Umbilical cord (tissue), 2 donors: ENCODE data around the gene SPINK4. TPM values are rescaled to one million over a fixed set of nuclear protein-coding genes. Genes with fewer than 3 reads are reported as not detected.

Experiments
- DNase-seq: peaks from one replicate; pipeline ENCODE4 v3.0.0-alpha.2; 2015; ENCODE audit warnings: low spot score
- total RNA-seq: library from RNA; depleted of rRNA; stranded (reverse); fragments of >200 nt; gene quantifications from one replicate; pipeline ENCODE4 v1.2.3, GENCODE V29; 2014; ENCODE audit warnings: low replicate concordance; ENCODE audit not compliant: insufficient read depth

SPINK4 gene
- total RNA-seq, 1 donor from 2014 or later = not detected

DNA sequence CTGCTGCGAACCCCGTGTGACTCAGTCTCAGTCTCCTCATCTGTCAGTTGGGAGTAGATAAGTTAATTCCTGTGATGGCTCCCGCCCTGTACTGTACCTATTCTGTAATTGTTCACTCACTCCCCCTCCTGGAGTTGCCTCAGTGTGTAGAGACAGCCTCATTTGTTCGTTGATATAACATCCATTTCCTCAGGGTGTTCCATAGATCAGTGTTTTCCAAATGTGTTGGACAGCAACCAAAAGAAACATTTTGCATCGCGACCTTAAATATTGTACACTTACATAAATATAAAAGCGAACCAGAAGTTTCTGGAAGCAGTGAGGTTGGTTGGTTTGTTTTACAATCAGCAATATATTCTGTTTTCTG lies 51.0 kb downstream of the SPINK4 start:
- no peak for DNase-seq

DNA sequence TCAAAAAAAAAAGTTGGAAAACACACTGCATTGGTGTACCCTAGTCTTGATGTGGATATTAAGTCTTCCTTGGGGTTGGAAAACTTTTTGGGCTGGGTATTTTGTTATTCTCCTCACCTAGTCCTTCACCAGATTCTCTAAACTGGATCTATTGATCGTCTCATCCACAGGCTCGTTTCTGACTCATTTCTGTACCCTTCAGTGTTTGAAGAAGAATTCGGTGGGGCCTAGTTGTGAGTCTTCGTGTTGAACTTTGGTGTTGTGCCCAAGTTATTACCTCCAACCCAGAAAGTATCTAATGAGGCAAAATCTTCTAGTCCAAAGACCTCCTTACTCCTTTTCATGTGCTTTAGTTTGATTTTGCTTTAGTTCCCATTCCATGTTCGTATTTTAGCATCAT lies 51.9 kb downstream of the SPINK4 start:
- no peak for DNase-seq

DNA sequence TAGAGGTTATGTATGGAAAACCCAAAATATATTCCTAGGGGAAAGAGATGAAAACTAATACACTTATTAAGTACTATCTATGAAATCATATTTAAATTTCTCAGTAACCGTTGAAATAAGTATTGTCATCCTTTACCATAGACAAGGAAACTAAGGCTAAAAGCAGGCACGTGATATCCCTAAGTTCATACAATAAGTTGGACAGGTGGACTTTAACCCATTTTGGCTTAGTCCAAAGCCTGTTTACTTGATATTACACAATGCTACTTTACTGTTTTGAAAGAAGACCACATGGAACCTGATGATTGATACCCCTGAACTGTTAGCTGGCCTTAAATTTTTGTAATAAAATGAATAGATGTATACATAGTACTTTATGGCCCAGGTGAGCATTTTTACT lies 53.8 kb downstream of the SPINK4 start:
- no peak for DNase-seq

DNA sequence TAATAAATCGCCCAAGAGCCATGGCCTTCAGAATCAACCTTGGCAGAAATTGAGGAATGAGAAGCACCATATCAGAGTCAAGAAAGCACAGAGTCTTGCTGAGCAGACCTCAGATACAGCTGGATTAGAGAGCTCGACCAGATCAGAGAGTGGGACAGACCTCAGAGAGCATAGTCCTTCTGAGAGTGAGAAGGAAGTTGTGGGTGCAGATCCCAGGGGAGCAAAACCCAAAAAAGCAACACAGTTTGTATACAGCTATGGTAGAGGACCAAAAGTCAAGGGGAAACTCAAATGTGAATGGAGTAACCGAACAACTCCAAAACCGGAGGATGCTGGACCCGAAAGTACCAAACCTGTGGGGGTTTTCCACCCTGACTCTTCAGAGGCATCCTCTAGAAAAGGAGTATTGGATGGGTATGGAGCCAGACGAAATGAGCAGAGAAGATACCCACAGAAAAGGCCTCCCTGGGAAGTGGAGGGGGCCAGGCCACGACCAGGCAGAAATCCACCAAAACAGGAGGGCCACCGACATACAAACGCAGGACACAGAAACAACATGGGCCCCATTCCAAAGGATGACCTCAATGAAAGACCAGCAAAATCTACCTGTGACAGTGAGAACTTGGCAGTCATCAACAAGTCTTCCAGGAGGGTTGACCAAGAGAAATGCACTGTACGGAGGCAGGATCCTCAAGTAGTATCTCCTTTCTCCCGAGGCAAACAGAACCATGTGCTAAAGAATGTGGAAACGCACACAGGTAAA lies 54.9 kb downstream of the SPINK4 start:
- no peak for DNase-seq

DNA sequence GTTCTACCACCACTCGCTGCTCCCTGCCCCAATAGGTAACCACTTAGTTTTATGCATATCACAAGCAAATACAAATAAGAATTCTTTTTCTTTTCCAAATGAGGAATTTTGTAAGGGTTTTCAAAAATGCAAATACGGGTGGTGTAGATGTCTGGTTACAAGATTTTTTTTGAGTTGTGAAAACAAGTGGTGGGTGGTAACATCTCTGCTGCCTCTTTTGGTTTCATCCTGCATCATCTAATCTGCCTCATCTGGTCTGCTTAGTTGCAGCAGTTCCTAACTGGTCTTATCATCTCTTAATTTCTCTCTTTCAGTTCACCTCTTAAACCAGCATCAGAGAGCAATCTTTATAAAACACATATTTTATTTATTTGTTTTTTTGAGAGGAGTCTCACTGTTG lies 55.6 kb downstream of the SPINK4 start:
- DNase-seq = no peak

DNA sequence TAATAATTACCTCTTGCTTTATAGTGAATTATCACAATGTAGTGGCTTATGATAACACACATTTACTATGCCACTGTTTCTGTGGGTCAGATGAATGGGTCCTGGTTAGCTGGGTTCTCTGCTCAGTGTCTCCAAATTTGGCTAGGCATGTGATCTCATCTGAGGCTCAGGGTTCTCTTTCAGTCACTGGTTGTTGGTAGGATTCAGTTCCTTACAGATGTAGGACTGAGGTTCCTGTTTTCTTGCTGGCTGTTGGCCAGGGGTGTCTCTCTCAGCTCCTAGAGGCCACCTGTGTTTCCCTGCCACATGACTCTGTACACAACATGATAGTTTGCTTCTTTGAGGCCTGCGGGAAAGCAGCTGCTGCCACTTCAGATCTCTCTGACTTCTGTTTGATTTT lies 57.5 kb downstream of the SPINK4 start:
- DNase-seq = peak; percentile 49

Other genes with a start within 250 kb of the SPINK4 start
- gene APTX, start 238.5 kb upstream of the SPINK4 start, total RNA-seq = 15.9 TPM
- 51.3 TPM for gene DNAJA1, start 214.9 kb upstream of the SPINK4 start, total RNA-seq
- 31.1 TPM for gene SMU1, start 163.5 kb upstream of the SPINK4 start, total RNA-seq
- gene B4GALT1, start 72.8 kb upstream of the SPINK4 start, total RNA-seq = 32.5 TPM
- gene BAG1, start 24.5 kb downstream of the SPINK4 start, total RNA-seq = 39.5 TPM
- gene CHMP5, start 24.9 kb downstream of the SPINK4 start, total RNA-seq = 73.9 TPM
- gene NFX1, start 50.3 kb downstream of the SPINK4 start, total RNA-seq = 49.8 TPM
- 0.48 TPM for gene AQP7, start 162.4 kb downstream of the SPINK4 start, total RNA-seq
- 14.2 TPM for gene AQP3, start 207.4 kb downstream of the SPINK4 start, total RNA-seq
- gene NOL6, start 233.8 kb downstream of the SPINK4 start, total RNA-seq = 10.8 TPM